ENCODE results near the gene STPG2. TPM values are rescaled to one million over a fixed set of nuclear protein-coding genes. Genes with fewer than 3 reads are reported as not detected.

The STPG2 gene
- total and polyA plus RNA-seq, 10 of the 15 experiments (the other 5 are each of a cell fraction or from before 2014, with no cell fraction given), result 0.13 to 0.24 TPM; not detected in 8

DNA sequence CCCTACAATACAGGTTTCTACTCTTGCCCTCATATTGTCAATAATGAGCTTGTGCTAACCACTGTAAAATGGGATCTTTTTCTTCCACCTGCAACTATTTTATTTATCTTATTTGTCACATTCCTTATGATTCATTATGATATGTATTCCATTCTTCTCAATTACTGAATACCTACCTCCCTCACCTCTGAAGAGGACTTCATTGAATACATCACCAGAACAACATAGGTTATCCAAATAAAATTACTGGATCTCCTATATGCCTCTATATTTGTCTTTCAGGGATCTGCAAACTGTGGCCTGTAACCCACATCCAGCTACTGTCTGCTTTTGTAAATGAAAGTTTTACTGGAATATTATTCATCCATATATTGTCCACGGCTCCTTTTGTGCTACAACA is 41.3 kb downstream of the STPG2 start:
- whole genome bisulfite sequencing (ENCODE audit: insufficient coverage, insufficient replicate concordance, low lambda C conversion rate, missing lambda C conversion rate), result 0% methylated on average over 1 of the region's 1 CpG
- RAD21 ChIA-PET (ENCODE audit: unreplicated experiment), result no interaction called here
- FAIRE-seq (no peak), DNase-seq (ENCODE audit: low read depth, low spot score) (no peak), ATAC-seq (no peak)
- Histone ChIP-seq H3K4me1 (ENCODE audit: control insufficient read depth, insufficient read depth, low read length) (no peaks in the 10 kb centered on the region), H3K36me3 (ENCODE audit: control insufficient read depth in 2 of 2, insufficient read depth in 2 of 2, low read length in 1 of 2) (no peaks in the 10 kb centered on the region), H3K9me3 (replicated peaks; ENCODE audit: control insufficient read depth, insufficient read depth, low read length) (no peaks in the 10 kb centered on the region), H4K20me1 (ENCODE audit: control insufficient read depth, insufficient read depth) (no peaks in the 10 kb centered on the region), H3K4me2 (ENCODE audit: control insufficient read depth, insufficient read depth) (no peak overlapping the region), H3K79me2 (ENCODE audit: control insufficient read depth, insufficient read depth, low read length) (no peaks in the 10 kb centered on the region), H2AFZ (ENCODE audit: control insufficient read depth, low read depth, low read length) (no peak overlapping the region), H3K27ac (ENCODE audit: control insufficient read depth, insufficient read depth) (no peak overlapping the region), H3K9ac (ENCODE audit: control insufficient read depth, insufficient read depth, low read length) (no peak overlapping the region), H3K27me3 (replicated peaks in 1 of 2; ENCODE audit: control insufficient read depth in 2 of 2, insufficient read depth in 2 of 2, low read length in 1 of 2) (no peaks in the 10 kb centered on the region), H3K4me3 (no peak overlapping the region)
- TF ChIP-seq ZNF622 (IDR thresholded peaks at IDR 0.05) (no peak), SUZ12 (IDR thresholded peaks at IDR 0.05; ENCODE audit: unreplicated experiment) (no peak), PML (IDR thresholded peaks at IDR 0.05; ENCODE audit: low read length) (no peak), ESRRA (IDR thresholded peaks at IDR 0.05; ENCODE audit: low read length) (no peak), CBX5 (IDR thresholded peaks at IDR 0.05; ENCODE audit: low read depth) (no peak), MTA2 (IDR thresholded peaks at IDR 0.05; ENCODE audit: low read depth) (no peak), HDAC6 (IDR thresholded peaks at IDR 0.05; ENCODE audit: unreplicated experiment) (no peak), SP1 (IDR thresholded peaks at IDR 0.05; ENCODE audit: low read depth, low read length) (no peak), PAX8 (IDR thresholded peaks at IDR 0.05) (no peak), SIX5 (IDR thresholded peaks at IDR 0.05; ENCODE audit: low read depth, low read length, severe bottlenecking) (no peak), GABPA (IDR thresholded peaks at IDR 0.05; ENCODE audit: low read depth) (no peak), PAX5 (IDR thresholded peaks at IDR 0.05; ENCODE audit: borderline replicate concordance, low read depth, low read length) (no peak), ATF7 (IDR thresholded peaks at IDR 0.05; ENCODE audit: low read depth) (no peak), EZH2 (IDR thresholded peaks at IDR 0.05; ENCODE audit: borderline replicate concordance, control insufficient read depth, low read depth, low read length) (no peak), CBX3 (IDR thresholded peaks at IDR 0.05; ENCODE audit: borderline replicate concordance, low read depth) (no peak), SMARCA5 (IDR thresholded peaks at IDR 0.05) (no peak), ZBED1 (IDR thresholded peaks at IDR 0.05; ENCODE audit: borderline replicate concordance) (no peak), SIN3A (IDR thresholded peaks at IDR 0.05; ENCODE audit: low read depth, low read length) (no peak), BACH1 (IDR thresholded peaks at IDR 0.05; ENCODE audit: borderline replicate concordance) (no peak)
- TF ChIP-seq, protein P1, sequence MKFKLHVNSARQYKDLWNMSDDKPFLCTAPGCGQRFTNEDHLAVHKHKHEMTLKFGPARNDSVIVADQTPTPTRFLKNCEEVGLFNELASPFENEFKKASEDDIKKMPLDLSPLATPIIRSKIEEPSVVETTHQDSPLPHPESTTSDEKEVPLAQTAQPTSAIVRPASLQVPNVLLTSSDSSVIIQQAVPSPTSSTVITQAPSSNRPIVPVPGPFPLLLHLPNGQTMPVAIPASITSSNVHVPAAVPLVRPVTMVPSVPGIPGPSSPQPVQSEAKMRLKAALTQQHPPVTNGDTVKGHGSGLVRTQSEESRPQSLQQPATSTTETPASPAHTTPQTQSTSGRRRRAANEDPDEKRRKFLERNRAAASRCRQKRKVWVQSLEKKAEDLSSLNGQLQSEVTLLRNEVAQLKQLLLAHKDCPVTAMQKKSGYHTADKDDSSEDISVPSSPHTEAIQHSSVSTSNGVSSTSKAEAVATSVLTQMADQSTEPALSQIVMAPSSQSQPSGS (IDR thresholded peaks at IDR 0.05; ENCODE audit: low read length), result no peak
- BruUV-seq (replicated peaks), result no TSS peak
- intact Hi-C loops (cut with micrococcal nuclease; ENCODE audit: unreplicated experiment) (no loop called here), in situ Hi-C loops (cut with MboI) (no loop called here)
- CTCF ChIA-PET, result interaction anchor here (1.9 kb wide), 1 partner anchor 9 kb away, joined by 10 read pairs; no protein-coding TSS in a partner anchor
- POLR2A ChIA-PET, result no interaction called here
- SMC1A ChIA-PET (ENCODE audit: uncharacterized antibody, unreplicated experiment), result interaction anchor here (1.2 kb wide), 1 partner anchor 11 kb away, joined by 3 read pairs; no protein-coding TSS in a partner anchor
